CD4-positive, alpha-beta T cell treated with Interferon alpha-2 for 1 hour (primary cell): ENCODE measurements around the gene CAMK1D.

Experiments
- DNase-seq, 2 donors: peaks; one replicate each; pipeline ENCODE4 v3.0.0-alpha.2; 2020 to 2022

CAMK1D gene

GRCh38 chr10:12600652-12601051 is 251.3 kb downstream of the CAMK1D start:
- no peak for DNase-seq

DNA sequence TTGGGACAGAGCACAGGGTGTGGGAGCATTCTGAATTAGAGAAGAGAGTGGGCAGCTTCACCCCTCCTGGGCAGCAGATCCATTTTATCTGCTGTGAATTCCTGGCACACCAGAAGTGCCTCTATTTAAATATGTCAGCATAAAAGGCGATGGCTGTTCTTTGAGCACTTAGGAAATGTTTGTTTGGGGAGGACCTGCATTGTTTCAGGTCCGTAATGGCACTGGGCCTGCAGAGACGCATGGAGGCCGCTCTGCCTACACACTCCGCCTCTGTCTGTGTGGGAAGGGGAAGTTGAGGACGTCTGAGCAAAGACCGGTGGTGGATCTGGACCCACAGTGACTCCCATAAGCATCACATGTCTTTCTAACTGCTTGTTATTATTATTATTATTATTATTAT is 253.2 kb downstream of the CAMK1D start:
- DNase-seq = no peak

- no peak for DNase-seq
These were observed 254.6 kb downstream of the CAMK1D start for GRCh38 chr10:12603766-12604470.

- DNase-seq = peak; percentile 34 to 51
These were observed 256.4 kb downstream of the CAMK1D start for GRCh38 chr10:12605580-12606405.

DNA sequence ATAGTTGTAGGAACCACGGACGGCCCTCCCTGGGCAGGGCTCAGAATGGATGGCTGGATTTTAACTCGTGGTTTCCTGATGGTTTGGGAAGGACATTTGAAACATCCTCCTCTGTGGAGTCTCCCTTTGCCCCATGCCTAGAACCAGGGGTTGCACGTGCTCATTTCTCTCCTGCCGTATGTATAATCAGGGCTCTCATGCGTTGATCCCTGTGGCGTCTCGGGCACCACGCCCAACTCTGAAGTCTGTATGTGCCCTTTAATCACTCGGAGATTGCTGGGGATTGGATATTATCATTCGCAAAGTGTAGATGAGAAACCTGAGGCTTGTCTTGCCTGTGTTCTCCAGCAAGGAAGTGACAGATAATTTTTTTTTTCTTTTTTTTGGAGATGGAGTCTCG is 257.1 kb downstream of the CAMK1D start:
- DNase-seq = no peak

GRCh38 chr10:12608761-12609160 is 259.4 kb downstream of the CAMK1D start:
- DNase-seq = no peak

GRCh38 chr10:12609435-12609834 is 260.1 kb downstream of the CAMK1D start:
- DNase-seq = no peak

DNA sequence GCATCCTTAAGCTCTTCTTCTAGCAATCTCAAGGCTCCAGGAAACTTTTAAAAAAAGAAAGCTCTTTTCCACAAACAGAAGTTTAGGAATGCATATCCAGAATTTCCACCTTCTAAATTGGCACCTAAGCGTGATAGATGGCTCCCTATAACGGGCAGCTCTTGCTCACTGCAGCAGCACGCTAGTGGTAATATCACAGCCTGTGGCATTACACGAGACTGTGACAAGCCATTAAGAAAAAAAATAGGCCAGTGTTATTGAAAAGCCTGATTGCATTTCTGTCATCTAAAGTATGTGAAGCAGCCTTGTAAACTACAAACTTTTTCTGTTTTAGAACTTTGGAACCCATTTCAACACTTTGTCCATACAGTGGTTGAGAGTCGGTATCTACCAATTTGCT is 263.8 kb downstream of the CAMK1D start:
- no peak for DNase-seq

DNA sequence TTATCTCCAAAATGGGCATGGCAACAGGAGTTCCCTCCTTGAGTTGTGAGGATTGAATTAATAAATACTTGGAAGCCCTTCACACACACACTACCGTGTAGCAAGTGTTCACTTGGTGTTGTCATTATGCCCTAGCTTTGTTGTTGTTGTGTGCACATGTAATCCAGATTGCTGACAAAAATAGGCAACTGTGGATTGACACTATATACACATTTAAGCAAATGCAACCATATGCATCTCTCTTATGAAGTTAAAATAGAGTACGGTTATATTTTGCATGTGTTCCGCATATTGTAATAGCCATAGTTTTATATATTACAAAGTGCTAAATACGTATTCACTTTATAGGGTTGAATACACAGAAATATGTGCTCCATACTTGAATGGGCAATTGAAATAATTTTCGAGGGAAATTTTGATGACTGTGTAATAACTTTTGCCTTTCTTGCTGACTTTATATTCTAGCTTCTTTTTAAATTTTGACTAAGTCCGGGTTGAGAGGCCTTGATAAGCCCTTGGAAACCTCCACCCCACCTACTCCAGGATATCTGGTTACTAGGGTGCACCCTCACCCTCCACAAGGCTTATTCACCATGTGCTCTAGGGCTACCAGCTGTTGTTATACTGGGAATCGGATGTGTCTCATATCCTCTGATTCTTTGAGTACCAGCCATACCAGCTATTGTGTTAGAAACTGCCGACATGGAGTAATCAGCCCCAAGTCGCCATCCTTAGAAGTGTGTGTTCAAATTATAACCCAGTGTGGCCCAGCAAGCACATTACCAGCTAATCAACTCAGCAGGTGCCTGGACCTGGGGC is 265.0 kb downstream of the CAMK1D start:
- no peak for DNase-seq

DNA sequence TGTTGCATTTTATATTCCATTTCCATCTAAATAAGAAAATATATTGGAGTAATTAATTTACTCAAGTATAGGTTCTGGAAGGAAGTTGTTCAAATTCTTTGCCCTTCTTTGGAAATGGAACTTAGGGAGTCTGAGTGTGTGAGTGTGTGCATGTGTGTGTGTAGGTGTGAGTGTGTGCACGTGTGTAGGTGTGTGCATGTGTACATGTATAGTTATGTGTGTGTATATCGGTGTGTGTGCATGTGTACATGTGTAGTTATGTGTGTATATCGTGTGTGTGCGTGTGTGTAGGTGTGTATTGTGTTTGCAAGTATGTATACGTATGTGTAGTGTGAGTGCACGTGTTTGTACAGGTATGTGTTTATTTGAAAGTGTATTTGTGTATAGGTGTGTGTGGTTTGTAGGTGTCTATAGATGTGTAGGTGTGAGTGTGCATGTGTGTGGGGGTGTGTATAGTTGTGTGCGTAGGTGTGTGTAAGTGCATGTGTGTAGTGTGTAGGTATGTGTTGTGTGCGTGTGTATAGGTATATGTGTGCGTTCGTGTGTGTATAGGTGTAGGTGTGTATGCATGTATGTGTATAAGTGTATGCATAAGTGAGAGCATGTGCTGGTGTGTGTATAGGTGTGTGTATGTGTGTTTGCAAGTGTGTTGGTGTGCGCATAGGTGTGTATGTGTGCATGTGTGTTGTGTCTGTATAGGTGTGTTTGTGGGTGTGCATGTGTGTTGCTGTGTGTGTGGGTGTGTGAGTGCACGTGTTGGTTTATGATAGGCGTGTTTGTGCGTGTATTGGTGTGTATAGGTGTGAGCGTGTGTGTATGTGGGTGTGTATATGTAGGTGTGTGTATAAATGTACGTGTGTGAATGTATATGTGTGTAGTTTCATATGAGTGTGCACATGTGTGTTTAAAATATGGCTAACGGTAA is 266.2 kb downstream of the CAMK1D start:
- no peak for DNase-seq

DNA sequence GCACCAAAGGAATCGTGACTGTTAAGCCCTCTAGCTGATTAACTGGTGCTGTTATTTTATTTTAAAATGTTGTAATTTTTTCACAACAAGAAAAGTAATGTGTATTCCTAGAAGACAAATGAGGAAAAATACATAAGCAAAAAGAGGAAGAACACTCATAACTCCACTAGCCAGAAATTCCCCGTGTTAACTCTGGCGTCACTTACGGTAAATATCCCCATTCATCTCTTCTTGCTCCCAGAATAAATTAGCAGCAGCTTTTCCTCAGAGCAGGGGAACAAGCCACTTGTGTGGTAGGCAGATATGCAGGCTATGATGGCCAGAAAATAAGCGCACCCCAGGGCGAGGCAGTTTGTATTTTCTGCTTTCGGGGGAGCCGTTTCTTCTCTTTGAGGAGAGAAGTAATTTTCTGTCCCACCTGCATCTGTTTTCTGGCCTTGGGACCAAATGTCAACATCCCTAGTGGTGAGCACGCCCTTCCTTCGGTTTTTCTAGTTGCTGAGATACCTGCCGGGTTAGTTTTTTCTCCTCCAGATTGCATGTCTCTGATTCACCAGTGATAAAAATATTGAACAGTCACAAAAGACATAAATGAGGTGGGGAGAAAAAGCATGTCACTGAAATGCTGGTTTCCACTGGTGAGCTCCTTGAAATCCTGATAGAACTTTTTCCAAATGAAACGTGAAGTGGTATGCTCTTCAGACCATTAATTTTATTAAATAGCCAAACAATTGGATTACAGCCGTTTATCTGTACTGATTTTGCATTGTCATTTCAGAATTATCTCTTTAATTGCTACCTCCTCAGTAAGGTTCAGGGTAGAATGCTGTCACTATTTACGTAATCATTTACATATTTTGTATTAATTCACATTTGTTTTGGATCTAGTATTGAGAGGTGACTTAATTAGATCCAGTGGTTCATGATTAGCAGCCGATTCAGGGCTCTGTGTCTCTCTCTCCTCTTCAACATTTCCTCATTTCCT is 268.1 kb downstream of the CAMK1D start:
- peak in 1 of 2 donors; percentile 12 for DNase-seq

DNA sequence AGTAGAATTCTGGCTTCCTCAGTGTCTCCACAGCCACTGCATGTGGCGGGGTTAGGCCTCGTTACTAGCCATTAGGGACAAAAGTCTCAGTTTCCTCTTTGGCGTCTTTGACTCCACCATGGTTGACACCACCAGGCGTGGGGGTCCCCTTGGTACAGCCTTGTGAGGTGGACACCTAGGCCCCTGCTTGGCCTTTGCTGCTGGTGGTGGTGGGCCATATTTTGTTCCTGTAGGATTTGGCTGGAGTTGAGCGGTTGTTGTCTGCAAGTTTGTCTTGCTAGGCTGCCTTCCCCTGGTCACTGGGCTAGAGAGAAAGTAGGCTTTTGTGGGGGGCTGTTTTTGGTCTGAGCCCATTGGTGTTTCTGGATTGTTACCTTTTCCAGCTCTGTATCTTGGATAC is 272.7 kb downstream of the CAMK1D start:
- no peak for DNase-seq

DNA sequence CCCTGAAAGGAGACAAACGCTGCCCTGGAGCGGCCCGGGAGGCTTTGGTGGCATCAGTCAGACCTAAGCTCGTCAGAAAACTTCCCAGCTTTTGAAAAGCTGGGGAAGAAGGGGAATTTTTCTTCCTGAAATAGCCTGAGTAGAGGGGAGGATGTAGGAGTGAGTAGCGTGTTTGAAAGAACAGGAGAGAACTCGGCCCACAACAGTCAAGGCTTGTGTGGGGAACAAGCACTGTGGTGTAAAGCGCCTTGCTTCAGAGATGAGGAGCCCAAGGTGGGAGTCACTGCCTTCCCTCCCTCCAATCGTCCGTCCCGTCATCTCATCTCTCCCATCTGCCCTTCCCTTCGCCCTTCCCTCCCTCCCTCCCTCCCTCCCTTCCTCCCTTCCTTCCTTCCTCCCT is 273.3 kb downstream of the CAMK1D start:
- DNase-seq = no peak

GRCh38 chr10:12625393-12626023 is 276.2 kb downstream of the CAMK1D start:
- no peak for DNase-seq

DNA sequence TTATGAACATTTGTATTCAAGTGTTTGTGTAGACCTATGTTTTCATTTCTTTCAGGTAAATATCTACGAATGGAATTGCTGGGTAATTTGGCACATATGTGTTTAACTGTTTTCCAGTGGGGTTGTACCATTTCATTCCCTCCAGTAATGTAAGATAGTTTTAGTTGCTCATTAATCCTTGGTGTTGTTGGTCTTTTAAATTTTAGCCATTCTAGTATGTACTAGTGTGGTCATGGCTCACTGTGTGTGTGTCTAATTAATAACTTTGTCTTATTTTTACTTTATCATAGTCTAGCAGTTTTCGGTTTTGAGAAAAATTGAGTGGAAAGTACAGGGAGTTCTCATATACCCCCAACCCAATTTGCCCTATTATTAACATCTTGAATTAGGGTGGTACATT is 278.8 kb downstream of the CAMK1D start:
- DNase-seq = no peak

DNA sequence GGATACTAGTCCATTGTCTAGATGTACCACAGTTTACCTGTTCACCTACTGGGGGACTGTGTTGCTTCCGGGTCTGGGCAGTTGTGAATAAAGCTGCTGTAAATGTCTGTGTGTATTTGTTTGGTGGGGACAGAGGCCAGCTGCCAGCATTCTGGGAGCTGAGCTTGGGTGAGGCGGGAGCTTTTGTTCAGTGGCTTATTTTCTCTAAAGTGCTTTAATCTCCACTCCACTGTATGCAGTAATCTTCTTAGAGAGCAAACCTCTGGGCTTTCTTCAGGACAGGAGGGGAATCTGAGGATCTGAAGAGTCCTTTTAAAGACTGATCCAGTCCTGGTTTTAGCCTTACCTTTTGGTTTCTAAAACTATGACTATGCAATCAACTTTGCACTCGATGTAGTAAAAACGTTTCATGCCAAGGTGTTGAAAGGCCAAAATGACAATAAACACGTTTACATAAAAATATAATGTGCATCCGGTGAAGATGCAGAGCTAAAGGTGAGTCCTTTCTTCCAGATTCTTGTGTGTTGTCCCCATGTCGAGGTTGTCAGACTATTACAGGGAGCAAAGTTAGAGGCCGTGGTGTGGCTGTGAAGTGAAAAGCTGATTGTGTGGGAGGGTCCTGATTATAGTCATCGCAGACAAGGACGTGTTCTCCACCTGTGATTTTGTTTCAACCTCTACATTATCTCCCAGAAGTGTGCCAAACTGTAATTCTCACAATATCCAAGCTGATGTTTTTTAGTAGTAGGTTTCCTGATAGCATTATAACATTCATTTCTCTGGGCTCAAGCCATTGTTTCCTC is 279.8 kb downstream of the CAMK1D start:
- no peak for DNase-seq

DNA sequence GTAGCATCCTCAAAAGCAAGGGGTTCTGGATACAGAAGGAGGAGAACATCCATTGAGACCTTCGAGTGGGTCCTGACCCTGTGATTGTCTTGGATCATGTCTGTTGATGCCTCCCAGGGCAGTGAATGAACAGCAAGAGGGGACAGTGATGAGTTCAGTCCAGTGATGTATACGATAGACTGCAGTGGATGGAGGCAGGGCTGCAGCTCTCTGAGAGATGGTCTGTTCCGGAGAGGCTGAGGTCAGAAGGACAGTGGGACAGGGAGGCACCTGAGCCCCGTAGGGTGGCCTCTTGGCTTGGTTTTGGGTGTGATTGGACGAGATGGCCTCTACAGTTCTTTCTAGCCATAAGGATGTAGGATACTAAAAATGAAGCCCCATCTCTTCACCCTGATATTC is 280.4 kb downstream of the CAMK1D start:
- no peak for DNase-seq

- no peak for DNase-seq
These were observed 281.9 kb downstream of the CAMK1D start for GRCh38 chr10:12631216-12631615.

- no peak for DNase-seq
These were observed 282.6 kb downstream of the CAMK1D start for GRCh38 chr10:12631787-12632562.
